GM19328 (cell line): ENCODE data around the gene FAM174C.

Source experiments
- ATAC-seq: cut with Tn5 transposase; IDR thresholded peaks from one replicate; pipeline ENCODE4 v1.9.1; 2021; ENCODE audit warnings: mild to moderate bottlenecking, moderate library complexity; ENCODE audit not compliant: unreplicated experiment

The FAM174C gene

GRCh38 chr19:1249990-1250436 lies 25.3 kb upstream of the FAM174C start:
- ATAC-seq = no peak

- ATAC-seq = no peak
Observed at GRCh38 chr19:1250437-1251260, 24.7 kb upstream of the FAM174C start.

- ATAC-seq = no peak
Observed at GRCh38 chr19:1251330-1252220, 23.8 kb upstream of the FAM174C start.

GRCh38 chr19:1252221-1252820 lies 23.0 kb upstream of the FAM174C start:
- no peak for ATAC-seq

GRCh38 chr19:1252821-1253513 lies 22.4 kb upstream of the FAM174C start:
- ATAC-seq = no peak

- no peak for ATAC-seq
Observed at GRCh38 chr19:1253514-1254080, 21.7 kb upstream of the FAM174C start.

GRCh38 chr19:1254081-1254527 lies 21.2 kb upstream of the FAM174C start:
- ATAC-seq = no peak

GRCh38 chr19:1254530-1255185 lies 20.7 kb upstream of the FAM174C start:
- ATAC-seq = no peak

GRCh38 chr19:1255186-1256161 lies 19.9 kb upstream of the FAM174C start:
- no peak for ATAC-seq

- ATAC-seq = no peak
Observed at GRCh38 chr19:1256646-1257474, 18.5 kb upstream of the FAM174C start.

GRCh38 chr19:1257475-1258162 lies 17.7 kb upstream of the FAM174C start:
- no peak for ATAC-seq

- ATAC-seq = no peak
Observed at GRCh38 chr19:1258163-1258492, 17.2 kb upstream of the FAM174C start.

- no peak for ATAC-seq
Observed at GRCh38 chr19:1258707-1259205, 16.6 kb upstream of the FAM174C start.

GRCh38 chr19:1259206-1259875 lies 16.0 kb upstream of the FAM174C start:
- peak; percentile 33 for ATAC-seq

GRCh38 chr19:1259876-1260748 lies 15.2 kb upstream of the FAM174C start:
- peak; percentile 7 for ATAC-seq
